GM19467 (cell line): ENCODE data around the gene DCC.

Source experiments
- ATAC-seq: cut with Tn5 transposase; IDR thresholded peaks from one replicate; pipeline ENCODE4 v1.9.1; 2021; ENCODE audit warnings: mild to moderate bottlenecking, moderate library complexity; ENCODE audit not compliant: unreplicated experiment

DCC gene

DNA sequence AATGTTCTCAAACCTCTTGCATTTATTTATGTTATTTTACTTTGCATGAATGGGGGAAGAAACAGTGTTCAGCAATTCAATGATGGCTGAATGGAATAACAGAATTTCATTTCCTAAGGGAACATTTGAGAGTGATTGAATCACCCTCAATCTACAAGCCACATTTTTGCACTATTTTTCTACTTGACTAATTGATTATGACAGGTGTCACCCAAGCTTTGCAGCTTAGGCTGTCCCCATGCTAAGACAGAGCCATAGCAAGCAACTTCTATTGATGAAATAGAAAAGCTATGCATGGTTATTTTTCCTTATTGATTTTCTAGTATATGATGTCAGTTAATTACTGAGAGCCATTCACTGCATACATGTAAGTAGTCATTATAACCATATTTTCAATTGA is 795.7 kb downstream of the DCC start:
- ATAC-seq, result no peak

DNA sequence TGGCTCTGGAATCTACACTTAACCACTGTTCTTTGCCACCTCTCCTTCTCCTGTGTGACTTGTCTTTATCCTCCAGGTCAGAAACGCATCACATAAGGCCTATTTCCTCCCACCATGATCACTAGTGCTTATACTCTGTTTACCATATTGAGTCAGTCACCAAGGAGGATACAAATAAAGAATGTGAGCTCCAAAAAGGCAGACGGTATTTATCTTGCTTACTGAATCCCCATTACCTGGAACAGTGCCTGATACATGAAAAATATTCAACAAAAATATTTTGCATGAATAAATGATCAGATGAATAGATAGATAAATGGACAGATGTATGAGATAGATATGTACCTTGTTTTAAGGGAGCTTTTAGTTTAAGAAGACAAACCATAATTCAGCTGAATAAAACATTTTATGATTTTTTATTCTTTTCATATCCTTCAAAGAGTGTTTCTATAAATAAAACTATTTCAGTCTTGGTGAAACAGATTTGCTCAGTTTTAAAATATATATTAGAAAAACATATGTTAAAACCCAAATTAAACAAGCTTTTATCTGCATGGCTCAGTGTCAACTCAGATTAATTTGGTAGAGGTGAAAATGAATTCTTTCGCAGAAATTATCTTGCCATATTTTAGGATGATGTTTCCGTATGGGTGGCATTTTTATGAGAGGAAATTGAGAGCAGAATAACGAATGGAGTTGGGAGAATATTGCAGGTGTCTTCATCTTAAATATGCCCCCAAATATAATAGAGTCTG is 799.9 kb downstream of the DCC start:
- ATAC-seq, result no peak

DNA sequence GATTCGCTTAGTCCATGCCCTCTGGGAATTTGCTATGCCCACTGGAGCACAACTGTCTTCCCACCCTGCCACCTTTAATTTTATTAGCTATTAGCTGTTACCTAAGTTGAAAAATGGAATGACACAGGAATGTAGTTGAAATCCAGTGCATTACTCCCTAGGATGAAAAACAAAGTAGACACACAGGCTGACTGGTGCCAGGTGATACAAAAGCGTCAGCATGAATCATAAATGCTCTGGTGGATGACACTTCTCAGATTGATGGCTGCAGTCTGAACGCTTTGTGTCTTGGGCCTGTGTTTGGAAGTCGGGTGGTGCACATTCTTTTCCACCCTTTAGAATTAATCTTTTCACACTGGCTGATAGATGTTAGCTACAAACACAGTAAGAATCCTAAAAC is 802.0 kb downstream of the DCC start:
- no peak for ATAC-seq

DNA sequence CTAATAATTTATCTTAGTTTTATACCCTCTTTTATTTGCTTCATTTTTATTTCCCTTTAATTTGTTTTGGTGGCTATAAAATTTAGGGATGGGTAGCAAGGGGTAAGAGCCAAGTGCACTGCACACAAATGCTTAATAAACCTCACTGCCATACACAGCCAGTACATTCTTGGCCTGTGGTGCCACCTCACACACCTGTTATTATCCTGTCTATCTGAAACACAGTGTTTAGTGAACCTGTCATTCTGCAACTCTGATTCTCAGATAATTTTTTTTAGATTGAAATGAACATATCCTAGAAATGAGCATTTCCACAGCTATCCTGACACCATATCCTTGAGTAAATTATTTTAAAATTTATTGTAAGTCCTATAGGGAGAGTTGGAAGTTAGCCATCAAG is 807.5 kb downstream of the DCC start:
- ATAC-seq, result no peak

DNA sequence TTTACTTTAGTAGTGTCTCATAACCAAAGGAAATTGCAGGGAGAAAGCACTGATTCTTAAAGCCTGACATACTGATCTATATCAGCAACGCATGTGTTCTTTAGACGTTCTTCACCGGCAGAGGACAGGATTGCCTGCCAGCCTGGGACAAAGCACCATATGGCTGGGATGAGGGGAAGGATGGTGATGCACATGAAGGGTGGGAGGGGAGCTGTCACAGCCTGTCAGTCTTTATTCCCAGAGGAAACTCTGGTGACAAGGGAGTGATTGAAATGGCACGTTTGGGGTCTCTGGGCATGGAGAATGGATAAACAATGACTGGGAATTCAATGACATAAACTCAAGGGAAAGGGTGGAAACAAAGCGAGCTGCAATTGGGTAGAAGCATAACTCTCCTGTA is 808.1 kb downstream of the DCC start:
- no peak for ATAC-seq

DNA sequence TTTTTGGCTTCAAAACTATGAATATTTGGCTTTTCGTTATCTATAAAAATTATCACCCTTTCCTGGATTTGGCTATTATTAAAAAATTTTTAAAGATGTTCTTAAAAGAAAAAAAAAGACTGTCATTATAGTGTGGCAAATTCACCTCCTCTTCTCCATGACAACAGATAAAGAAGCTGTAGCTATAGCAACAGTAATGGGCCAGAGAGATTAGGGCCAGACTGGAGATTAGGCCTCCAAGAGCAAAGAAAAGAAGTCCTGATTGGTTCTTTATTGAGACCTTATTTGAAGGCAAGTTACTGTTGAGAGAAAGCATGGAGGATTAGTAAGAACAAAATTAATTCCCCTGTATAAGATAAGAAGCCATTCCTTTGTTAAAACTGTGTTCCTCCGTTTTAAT is 812.5 kb downstream of the DCC start:
- no peak for ATAC-seq

DNA sequence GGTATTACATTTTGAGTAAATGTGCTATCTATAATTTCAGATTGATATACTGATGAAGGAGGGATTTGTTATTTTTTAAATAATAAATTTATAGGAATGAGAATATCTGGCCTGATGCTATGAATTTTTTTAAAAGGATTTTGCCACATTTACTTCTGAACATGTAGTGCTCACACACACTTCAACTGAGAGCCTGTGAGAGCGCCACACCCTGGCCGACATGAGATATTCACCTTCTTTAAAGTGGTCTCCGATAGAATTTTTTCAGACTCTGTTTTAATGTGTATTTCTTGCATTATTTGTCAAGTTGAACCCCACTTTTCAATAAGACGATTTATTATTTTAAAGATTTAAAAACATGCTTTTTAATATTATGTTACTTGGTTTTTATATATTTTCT is 813.3 kb downstream of the DCC start:
- ATAC-seq, result no peak

DNA sequence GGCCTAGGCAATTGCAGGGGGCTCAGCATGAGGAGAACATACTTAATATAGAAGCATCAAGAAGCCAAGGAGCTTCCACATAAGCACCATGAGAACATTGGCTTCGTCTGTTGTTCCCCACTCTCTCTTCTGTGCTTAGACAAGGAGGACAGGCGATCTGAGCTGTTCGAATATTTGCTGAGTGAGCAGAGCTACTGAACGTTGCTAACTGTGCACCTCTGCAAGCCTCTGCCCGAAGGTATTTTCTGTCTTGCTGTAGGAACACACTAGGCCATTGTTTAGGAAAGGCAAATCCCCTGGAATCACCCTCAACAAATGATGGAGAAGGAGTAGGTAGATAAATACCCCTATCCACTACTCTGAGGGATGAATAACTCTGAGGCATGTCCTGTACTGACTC is 813.8 kb downstream of the DCC start:
- no peak for ATAC-seq

DNA sequence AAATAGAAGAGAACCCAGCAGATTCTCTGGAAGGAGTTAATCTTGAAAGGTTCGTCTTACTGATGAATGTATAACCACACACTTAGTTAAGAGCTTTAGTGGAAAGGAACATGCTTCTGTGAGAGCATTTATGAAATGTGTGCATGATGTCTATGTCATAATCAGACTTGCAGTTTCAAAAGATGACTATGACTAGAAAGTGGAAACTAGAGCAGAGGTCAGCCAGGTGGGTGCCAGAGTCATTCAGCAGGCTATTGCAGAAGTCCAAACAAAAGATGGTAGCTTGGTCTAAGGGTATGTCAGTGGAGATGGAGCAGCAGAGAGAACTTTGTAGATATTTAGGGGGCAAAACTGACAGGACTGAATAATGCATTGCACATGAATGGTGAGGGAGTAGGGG is 825.8 kb downstream of the DCC start:
- no peak for ATAC-seq

DNA sequence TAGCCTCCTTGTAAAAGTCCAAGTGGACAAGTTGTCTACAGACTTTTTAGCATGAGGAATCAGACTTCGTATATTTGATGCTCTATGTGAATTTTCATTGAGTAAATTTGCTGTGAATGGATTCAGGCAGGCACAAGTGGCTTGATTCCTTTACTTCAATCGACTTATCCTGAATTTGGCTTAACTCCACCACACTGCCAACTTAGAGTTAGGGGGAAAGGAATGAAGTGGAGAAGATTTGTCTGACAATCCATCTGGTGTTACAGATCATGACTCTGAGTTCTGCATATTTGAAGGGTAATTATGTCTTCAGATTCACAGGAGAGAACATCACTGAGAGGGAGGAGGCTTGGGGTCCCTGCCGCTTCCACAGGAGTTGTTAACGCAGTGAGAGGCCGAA is 829.3 kb downstream of the DCC start:
- ATAC-seq, result no peak

DNA sequence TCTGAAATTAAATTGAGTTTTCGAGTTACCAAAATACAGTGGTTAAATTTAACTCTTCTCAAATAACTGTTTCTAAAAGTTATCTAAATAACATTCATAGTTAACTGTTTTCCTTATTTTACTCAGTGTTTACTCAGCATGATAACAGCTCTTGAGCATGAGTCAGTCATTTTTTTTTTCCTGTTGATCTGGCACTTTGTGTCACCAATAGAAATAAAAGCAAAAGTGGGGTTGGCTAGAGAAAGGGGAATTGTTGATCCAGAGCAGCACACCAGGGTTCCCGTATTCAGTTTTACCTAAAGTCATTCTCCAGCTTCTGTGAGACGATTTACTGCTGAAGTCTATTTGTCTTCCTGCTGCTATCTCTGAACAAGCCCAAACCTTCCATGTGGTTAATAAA is 851.6 kb downstream of the DCC start:
- ATAC-seq, result no peak

DNA sequence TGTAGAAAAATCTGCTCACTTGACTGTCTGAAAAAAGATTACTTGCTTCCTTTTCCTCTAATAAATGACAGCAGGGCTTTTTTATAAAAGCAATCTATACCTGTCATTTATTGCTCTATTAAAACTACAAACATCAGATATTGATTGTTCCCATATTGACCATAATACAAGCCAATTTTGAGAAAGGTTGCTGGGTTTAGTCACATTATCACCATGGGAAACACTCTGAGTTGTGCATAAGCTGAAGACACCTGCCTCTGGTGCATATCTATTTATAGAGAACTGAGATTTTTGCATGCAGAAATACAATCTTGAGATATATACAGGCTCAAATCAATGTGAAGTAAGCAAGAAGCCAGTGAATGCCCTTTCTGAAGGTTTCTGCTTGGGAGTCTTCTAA is 853.9 kb downstream of the DCC start:
- ATAC-seq, result no peak

DNA sequence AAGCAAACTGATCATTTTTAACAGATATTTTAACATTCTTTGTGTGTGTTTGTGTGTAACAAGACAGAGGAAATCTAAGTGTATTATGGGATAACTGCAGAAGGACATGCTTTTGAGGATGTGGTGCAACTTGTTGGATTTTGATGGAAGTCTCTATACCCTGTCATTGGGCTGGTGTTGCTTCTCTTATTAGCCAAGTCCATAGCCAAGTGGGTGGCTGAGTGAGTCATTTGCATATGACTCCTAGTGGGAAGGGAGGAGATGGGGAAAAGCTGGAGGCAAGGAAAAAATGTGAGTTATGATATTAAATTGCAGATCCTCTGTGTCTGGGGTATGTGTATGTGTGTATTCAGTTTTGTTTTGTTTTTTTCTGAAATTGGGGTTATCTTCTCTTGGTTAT is 879.9 kb downstream of the DCC start:
- ATAC-seq, result no peak

DNA sequence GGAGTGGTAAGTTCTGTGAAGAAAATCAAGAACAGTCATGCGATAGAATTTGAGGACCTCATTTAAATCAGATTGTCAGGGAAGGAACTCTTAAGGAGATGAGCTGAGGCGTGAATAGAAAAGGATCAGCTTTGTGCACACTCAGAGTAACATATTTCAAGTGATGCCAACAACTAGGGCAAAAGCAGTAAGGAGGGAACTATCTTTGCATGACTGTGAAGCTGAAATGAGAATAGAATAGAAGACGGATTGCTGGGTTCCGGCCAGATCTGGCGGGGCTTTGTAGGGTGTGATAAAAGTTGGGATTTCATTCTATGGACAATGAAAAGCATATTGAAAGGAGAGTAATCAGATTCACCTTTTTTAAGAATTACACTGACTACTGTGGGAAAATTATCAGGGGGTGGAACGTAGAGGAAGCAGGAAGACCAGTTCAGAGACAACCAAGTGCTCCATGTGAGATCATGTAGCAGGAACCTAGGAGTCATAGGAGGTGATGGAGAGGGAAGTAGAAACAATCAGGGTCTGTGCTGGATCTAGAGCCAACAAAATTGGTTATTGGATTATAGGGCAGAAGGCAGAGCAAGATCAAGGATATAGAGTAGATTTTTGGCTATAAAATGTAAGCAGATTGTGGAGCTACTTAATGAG is 884.3 kb downstream of the DCC start:
- ATAC-seq, result no peak

DNA sequence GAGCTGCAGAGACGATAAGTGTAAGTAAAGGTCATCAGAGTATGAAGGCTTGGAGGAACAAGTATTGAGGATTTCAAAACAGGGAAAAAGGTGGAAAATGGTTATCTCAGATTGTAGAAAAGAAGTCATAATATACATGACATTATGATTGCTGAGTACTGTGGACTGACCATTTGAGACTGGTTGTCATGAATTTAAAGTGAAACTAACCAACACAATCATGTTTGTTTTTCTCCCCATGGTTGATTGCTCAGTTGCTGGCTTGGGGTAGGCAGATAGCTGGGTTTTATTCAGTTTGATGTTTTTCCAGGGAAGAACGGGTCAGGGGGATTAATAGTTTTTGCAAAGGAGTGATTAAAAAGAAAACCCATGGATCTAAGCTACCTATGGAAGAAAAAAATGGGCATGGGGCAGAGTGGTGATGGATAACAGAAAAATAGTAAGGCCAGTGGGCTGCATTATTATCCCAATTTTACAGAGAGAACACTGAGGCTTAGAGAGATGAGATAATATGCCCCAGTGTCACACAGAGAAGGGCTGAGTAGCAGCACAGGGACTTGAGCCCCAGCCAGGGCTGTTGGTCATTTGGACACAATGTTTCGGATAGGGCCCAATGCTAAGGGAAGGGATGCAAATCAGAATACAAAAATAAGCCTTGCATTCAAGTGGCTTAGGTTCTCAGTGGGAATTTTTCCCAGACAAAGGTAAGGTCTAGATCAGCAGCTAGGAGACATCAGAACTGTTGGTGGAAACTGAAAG is 885.7 kb downstream of the DCC start:
- ATAC-seq, result no peak

DNA sequence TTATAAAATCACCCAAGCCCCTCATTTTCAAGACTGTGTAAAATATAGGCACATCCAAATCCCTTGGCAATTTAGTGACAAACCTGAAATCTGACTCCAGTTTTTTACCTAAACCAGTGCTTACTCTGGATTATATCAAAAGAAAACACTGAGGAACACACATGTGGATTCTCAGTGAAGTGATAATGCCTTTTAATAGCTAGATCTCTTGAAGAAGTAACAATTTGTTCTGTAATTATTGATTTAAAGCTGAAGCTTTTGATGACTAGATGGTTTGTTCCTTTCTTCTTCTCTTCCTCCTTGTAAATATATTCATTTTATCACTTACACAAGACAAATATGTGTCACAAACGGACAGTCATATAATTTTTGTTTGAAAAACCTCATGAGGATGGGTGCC is 894.6 kb downstream of the DCC start:
- no peak for ATAC-seq

DNA sequence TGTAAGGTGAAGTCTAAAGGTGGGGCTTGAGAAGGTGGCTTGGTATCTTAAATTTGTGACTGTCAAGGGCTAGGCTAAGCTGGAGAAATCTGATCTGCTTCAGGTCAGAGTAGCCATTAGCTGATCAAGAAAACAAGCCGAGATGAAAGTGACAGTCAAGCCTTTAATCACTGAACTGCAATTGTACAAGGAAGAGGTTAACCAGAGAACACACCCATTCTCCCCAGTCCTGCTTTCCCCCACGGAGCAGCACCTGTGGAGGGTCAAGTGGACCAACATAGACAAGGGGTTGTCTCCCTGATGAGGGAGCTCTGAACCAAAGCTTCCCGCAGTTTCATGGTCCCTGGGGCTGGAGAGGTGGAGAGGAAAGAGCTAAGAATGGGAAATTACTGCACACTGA is 901.2 kb downstream of the DCC start:
- no peak for ATAC-seq

DNA sequence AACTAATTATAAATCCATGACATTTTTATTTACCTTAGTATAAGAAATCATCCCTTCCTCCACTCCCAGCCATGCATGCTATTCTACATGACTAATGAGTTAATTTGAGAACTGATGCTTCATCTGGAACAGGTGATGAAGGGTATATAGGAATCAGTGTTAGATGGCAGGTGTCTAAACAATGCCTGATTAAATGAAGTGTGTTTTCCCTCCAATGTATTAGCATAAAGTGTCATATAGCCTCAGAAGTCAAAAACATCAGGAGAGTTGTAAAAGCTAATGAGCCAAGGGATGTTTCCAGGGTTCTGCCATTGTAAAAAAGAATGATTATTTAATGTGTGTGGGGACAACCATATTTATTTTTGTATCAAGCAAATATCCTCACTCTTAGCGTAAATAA is 913.8 kb downstream of the DCC start:
- ATAC-seq, result no peak

DNA sequence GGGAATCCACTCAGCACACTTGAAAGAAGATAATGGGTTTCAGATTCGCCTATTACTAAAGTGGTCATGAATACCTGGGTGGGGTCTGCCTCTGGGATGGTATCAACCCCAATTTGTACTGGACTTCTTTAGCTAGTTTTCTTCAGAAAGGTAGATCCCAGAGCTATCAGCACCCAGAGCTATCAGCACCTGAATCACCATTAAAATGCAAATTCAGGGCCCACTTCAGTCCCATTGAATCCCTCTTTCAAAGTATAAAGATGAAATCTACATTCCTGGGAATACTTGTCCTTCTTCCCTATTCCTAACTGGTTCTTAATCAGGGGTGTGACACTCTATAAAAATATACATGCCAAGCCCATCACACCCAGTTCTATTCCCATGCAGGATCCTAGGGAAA is 914.3 kb downstream of the DCC start:
- no peak for ATAC-seq

DNA sequence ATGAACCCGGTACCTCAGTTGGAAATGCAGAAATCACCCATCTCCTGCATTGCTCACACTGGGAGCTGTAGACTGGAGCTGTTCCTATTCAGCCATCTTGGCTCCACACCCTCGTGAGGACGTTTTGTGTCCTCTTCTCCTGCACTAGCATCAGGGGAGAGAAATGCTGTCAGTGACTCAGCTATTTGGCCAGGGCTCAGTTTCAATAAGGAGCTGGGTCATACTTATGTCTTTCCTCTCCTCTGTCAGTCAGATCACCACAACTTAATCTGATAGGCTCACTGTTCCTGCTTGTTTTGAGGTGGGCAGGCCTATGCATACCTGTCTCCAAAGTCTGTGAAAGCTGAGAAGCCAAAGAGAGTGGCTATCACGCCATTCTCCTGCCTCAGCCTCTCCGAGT is 921.2 kb downstream of the DCC start:
- ATAC-seq, result no peak

DNA sequence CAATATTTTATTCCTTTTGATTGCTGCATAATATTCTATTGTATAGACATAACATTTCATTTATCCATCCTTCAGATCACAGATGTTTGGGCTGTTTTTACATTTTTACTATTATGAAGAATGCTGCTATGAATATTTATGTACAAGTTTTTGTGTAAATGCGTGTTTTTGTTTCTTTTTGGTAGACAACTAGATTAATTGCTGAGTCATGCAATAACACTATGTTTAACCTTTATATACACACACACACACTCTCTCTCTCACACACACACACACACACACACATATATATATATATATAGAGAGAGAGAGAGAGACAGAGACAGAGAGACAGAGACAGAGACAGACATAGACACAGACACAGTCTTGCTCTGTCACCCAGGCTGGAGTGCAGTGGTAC is 926.9 kb downstream of the DCC start:
- ATAC-seq, result no peak

DNA sequence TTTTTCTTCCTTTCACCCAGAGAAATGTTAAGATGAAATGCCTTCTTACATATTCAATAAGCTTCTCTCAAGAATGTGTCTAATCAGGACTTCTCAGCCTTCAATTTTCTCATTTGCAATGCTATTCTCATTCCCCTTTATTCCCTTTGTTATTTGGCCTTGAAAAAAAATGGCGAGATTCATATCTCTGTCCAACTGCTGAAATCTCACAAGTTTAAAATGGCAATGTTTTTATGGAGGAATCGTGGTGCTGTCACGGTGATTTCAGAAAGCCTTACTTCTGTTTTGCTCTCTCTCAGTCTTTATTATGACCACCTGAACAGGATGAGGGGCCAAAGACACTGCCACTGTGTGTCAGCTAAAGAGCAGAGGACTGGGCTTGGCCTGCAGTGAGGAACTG is 928.5 kb downstream of the DCC start:
- no peak for ATAC-seq
